ENCODE measurements around the gene HRAS. TPM values are rescaled to one million over a fixed set of nuclear protein-coding genes. Genes with fewer than 3 reads are reported as not detected.
A peak's percentile ranks its signal among the peaks of the same experiment; 100 is the strongest.

HRAS gene
- total RNA-seq, 2 donors from 2014 or later, result 47.9 to 56.5 TPM

- DNase-seq (peak; percentile 71), ATAC-seq (peak in 1 of 2 donors; percentile 0)
- intact Hi-C loops (cut with DNase I), result no loop called here
These were observed 32.0 kb downstream of the HRAS start for GRCh38 chr11:503179-503981.

DNA sequence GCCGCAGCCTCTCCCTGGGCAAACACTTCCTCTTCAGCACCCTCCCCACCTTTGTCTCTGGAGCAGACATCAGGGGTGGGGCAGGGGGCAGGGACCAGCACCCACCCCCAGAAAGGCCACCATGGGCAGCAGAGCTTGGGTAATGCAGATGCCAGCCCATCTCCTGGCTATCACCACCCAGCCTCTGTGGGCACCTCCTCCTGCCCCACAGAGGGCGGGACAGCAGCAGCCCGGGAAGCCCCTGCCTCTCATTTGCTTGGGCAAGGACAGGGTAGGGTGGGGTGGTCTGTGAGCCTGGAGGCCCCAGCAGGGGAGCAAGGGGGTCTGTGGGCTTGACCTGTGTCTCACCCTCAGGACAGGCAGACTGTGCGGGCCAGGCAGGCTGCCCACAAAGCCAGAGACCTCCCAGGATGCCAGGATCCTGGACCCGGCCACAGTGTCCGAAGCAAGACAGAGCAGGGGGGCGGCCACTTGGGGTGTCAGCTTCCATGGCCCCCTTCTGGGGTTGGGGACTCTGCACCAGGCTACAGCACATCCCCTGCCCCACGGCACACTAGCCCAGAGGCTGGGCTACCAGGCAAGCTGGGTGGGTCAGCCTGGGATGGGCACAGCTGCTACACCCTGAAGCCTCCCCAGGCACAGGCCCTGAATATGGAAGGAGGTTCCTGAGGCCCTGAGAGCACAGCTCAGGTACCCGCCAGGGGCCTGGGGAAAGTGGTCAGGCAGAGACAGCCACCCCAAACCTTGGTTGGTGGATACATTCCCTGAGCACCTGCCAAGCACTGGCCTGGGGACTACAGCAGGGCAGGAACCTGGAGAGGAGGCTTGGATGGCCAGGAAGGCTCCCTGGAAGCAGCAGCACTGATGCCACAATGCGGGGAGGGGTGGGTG lies 32.8 kb downstream of the HRAS start:
- DNase-seq (no peak), ATAC-seq (no peak)
- intact Hi-C loops (cut with DNase I), result no loop called here

DNA sequence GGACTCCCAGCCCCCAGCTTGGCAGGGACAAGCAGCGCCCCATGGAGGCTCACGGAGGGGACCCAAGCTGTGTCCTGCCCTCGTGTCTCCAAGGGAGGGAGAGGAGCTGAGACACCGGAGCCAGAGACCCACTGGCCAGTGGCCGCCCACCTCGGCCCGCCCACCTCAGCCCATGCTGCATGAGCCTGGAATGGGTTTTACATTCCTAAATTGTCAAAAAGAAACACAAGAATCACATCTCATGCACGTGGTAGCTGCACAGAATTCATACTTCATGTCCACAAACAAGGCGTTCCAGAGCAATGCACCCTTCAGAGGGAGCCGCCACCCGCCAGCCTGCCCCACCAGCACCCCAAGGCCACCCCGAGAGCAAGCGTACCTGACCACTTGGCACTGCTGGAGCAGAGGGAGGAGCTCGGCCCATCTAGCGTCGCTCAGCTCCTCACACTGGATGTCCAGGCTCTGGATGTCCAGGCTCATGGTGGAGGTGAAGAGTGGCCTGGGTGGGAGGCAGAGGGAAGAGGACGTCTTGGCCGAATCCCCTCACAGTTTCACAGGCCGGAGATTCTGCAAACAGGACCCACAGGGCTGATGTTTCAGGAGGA lies 33.6 kb downstream of the HRAS start:
- DNase-seq, result no peak
- intact Hi-C loops (cut with DNase I), result no loop called here

GRCh38 chr11:501001-501682 lies 34.2 kb downstream of the HRAS start:
- intact Hi-C loops (cut with DNase I), result no loop called here
- ATAC-seq (no peak), DNase-seq (no peak)

More for the DNA sequence above, 33.6 kb downstream of the HRAS start:
- ATAC-seq, result no peak

DNA sequence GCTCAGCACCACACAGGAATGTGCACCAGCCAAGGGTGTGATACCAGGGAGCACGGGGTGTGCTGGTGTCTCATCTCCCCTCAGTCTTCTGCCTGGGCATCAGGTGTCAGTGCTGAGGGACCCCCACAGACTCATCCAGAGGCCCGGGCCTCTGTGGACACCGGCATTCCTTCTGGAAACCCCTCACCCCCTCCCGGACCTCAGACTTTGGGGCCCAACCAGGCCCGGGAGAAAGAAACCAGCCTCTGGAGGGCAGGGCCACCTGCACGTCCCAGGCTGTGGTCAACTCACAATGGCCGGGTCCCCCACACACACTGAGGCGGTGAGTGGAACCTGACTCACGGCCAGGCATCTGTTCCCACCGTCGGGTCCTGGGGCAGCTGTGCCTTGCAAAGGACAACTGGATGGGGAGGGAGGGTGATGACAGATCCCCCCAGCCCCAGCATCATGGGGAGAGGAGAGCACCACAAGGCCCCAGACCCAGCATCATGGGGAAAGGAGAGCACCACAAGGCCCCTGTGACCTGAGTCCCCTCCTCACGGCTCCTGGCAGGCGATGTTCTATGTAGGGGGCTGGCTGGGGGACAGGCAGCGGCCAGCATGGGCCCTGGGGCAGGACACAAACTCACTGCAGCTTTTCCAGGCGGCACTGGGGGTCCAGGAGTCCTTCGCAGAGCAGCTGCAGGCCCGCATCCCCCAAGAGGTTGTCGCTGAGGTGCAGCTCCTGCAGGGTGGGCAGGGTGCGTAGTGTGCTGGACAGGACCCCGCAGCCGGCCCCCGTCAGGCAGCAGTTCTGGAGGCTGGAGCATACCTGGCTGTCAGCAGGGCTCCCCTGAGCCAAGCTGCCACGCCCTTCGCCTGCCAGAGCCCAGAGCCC lies 35.9 kb downstream of the HRAS start:
- no peak for ATAC-seq

DNA sequence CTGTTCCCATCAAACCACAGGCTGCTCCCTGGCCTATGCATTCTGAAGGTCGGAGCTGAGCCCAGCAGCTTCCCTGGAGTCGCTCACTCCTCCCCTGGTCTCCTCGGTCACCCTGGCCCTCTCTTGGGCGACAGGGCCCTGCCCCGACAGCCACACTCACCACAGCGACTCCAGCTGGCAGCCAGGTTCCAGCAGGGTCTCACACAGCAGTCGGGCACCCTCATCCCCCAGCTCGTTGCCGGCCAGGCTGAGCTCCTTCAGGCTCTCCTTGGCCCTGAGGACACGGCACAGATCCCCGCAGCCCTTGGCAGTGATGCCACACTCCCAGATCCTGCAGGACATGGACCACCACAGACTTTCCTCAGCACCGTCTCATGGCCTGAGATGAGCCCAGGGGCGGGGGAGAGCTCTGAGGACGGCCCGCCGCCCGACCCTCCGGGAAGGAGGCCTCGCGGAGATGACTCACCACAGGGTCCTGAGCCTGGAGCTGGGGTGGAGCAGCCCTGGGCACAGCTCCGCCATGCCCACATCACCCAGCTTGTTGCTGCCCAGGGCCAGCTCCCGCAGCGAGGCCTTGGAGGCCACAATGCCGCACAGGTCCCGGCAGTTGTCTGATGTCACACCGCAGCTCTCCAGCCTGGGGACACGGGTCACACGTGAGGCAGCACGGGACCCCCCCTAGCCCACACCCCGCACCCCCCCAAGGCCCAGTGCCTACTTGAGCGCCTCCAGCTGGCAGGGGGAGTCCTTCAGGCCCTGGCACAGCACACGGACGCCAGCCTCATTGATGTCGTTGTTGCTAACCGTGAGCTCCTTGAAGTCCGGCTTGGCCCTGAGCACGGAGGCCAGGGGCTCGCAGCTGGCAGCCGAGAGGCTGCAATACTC lies 36.8 kb downstream of the HRAS start:
- peak in 1 of 2 donors; percentile 2 for ATAC-seq
- intact Hi-C loops (cut with DNase I), result no loop called here
- no peak for DNase-seq

More for the DNA sequence above, 35.9 kb downstream of the HRAS start:
- intact Hi-C loops (cut with DNase I), result no loop called here
- DNase-seq, result no peak

- peak; percentile 1 to 60 for ATAC-seq
- no peak for DNase-seq
- intact Hi-C loops (cut with DNase I), result no loop called here
These were observed 37.6 kb downstream of the HRAS start for GRCh38 chr11:497565-498296.

GRCh38 chr11:496834-497564 lies 38.4 kb downstream of the HRAS start:
- intact Hi-C loops (cut with DNase I), result no loop called here
- ATAC-seq (no peak), DNase-seq (no peak)

- ATAC-seq (no peak), DNase-seq (no peak)
- intact Hi-C loops (cut with DNase I), result no loop called here
These were observed 39.8 kb downstream of the HRAS start for GRCh38 chr11:495537-495931.

GRCh38 chr11:494761-495536 lies 40.4 kb downstream of the HRAS start:
- no peak for ATAC-seq
- intact Hi-C loops (cut with DNase I), result no loop called here
- DNase-seq, result no peak

DNA sequence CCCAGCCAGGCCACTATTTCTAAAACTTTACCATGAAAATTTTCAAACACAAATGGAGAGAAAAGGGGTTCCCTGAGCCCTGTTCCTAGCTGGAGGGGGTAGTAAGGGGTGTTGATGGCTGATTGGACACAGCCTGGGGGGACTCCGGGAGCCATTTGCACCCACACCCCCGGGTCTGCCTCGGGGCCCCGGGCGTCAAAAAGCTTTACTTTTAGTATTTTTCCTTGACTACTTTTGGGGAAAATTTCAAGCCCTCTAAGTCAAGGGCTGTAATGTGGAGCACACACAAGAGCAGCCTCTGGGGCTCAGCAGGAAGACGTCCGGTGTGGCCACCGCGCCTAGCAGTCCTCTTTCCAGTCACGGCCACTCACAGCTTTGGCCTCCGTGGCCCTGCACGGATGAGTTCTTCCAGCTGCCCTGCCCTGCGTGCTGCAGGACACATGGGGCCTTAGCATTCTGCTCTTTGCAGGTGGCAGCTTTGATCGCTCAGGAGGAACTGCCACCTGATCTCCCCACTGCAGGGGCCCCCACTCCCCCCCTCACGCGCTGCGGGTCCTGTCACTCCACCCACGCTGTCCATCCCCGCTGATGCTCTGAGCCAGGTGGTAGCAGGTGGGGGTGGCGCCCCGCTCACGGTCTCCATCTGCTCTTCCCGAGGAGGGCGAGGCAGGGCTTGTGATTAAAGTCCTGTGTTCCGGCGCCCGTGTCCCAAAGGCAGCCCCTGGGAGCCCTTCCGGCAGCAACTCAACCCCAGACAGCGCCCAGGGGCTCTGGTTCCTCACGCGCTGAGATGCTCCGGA lies 42.7 kb downstream of the HRAS start:
- intact Hi-C loops (cut with DNase I), result no loop called here
- DNase-seq (no peak), ATAC-seq (no peak)

- DNase-seq, result no peak
- ATAC-seq, result no peak
- intact Hi-C loops (cut with DNase I), result no loop called here
These were observed 44.0 kb downstream of the HRAS start for GRCh38 chr11:491358-491757.

- intact Hi-C loops (cut with DNase I), result no loop called here
- ATAC-seq (no peak), DNase-seq (no peak)
These were observed 44.5 kb downstream of the HRAS start for GRCh38 chr11:490930-491260.

DNA sequence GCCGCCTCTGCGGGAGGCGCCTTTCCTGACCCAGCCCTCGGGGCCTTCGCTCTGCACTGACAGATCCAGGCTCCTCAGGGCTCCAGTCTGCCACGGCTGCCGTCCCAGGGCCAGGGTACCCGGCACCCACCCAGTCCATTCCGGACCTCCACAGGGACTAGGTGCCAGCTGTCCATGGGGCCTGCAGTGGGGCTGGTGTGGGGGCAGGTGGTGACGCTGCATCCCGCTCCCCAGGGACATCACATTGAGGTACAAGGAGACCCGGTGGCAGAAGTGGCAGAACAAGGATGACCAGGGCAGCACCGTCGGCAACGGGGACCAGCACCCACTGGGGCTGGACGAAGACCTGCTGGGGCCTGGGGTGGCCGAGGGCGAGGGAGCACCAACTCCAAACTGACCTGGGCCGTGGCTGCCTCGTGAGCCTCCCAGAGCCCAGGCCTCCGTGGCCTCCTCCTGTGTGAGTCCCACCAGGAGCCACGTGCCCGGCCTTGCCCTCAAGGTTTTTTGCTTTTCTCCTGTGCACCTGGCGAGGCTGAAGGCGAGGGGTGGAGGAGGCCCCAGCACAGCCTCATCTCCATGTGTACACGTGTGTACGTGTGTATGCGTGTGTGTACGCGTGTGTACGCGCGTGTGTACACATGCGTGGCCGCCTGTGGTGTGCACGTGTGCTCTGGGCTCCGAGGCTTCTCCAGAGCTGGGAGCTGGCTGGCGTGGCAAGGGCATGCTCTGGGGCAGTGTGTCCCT lies 45.0 kb downstream of the HRAS start:
- ATAC-seq (no peak), DNase-seq (no peak)
- intact Hi-C loops (cut with DNase I), result no loop called here
